ENCODE data around the gene MPL.
A peak's percentile ranks its signal among the peaks of the same experiment; 100 is the strongest.

The MPL gene

GRCh38 chr1:43352881-43353280, 15.3 kb downstream of the MPL start:
- H3K36me3 Mint-ChIP-seq: peaks cover 3% of the 10 kb centered on the region
- H3K4me3 Mint-ChIP-seq: no peak overlapping the region
- no peaks in the 10 kb centered on the region for H3K27me3 Mint-ChIP-seq
- no peak overlapping the region for H3K27ac Mint-ChIP-seq
- H3K4me1 Mint-ChIP-seq: peaks cover 15% of the 10 kb centered on the region
- H3K9me3 Mint-ChIP-seq: no peaks in the 10 kb centered on the region

DNA sequence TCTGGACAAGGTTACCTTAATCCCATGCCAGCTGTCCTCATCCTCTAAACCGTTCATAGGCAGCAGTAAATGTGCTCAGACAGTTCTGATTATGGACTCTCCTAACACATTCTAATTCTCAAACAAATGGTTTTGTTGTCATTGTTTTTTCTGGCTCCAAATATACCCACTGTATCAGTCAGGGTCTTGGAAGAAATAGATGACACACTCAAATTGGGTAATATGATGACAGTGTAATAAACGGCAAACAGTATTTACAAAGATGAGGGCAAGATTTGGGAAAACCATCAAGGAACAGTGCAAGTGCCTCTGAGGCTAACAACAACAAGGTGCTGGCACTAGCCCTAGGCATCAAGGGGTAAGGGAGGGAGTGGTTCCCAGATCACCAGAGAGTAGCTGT, 16.9 kb downstream of the MPL start:
- Mint-ChIP-seq H3K4me1 (peaks cover 21% of the 10 kb centered on the region), H3K9me3 (no peaks in the 10 kb centered on the region), H3K4me3 (no peak overlapping the region), H3K27ac (no peak overlapping the region), H3K27me3 (no peaks in the 10 kb centered on the region), H3K36me3 (peaks cover 3% of the 10 kb centered on the region)

DNA sequence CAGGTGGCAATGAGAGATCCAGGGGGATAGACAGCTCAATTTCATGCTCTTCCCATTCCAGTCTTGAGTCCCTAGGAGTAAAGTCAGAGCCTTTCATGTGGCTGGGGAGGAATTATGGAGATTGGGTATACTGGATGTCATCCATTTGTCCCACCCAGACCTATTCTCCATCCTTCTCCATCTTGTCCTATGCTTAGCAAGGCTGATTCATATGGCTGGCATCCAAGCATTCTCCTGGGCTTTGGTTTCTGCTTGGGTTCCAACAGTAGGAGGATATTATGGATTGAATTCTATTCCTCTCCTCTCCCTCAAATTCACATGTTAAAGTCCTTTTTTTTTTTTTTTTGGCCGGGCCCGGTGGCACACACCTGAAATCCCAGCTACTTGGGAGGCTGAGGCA, 17.3 kb downstream of the MPL start:
- Mint-ChIP-seq H3K4me1 (peaks cover 21% of the 10 kb centered on the region), H3K27ac (no peak overlapping the region), H3K27me3 (no peaks in the 10 kb centered on the region), H3K4me3 (no peak overlapping the region), H3K9me3 (no peaks in the 10 kb centered on the region), H3K36me3 (peaks cover 3% of the 10 kb centered on the region)

- peaks cover 20% of the 10 kb centered on the region for H3K4me1 Mint-ChIP-seq
- H3K36me3 Mint-ChIP-seq: peaks cover 2% of the 10 kb centered on the region
- no peaks in the 10 kb centered on the region for H3K9me3 Mint-ChIP-seq
- no peak overlapping the region for H3K27ac Mint-ChIP-seq
- no peaks in the 10 kb centered on the region for H3K27me3 Mint-ChIP-seq
- H3K4me3 Mint-ChIP-seq: no peak overlapping the region
These were observed 19.6 kb downstream of the MPL start for GRCh38 chr1:43357251-43357650.

DNA sequence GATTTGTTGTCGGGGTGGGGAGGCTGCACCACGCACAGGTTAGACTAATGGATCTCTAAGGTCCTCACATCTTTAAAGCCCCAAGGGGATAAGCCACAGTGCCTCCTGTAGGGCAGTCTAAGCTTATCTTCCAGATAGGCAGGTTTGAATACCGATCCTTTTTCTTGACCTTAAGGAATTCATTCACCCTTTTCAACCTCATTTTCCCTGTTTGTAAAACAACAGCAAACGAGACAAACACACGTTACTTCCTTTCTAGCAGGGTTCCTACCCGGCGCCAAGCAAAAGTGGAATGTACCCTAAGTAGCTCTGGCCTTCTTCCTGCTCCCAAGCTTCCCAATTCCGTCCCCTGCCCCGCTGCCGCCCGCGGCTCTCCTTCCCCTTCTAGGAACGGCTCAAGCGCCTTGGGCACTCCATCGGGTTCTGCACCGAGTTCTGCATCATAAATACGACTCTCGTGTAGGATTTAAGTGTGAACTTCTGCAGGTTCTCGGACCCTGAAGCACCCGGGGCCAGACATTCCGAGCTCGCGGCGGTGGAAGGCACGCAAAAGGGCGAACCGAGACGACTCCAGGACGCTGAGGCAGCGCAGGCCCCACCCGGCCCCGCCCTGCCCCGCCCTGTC, 20.6 kb downstream of the MPL start:
- no peaks in the 10 kb centered on the region for H3K9me3 Mint-ChIP-seq
- no peaks in the 10 kb centered on the region for H3K27me3 Mint-ChIP-seq
- H3K36me3 Mint-ChIP-seq: peaks cover 2% of the 10 kb centered on the region
- H3K27ac Mint-ChIP-seq: peak overlapping the region; percentile 95
- H3K4me1 Mint-ChIP-seq: peaks cover 15% of the 10 kb centered on the region
- H3K4me3 Mint-ChIP-seq: peak overlapping the region; percentile 91

DNA sequence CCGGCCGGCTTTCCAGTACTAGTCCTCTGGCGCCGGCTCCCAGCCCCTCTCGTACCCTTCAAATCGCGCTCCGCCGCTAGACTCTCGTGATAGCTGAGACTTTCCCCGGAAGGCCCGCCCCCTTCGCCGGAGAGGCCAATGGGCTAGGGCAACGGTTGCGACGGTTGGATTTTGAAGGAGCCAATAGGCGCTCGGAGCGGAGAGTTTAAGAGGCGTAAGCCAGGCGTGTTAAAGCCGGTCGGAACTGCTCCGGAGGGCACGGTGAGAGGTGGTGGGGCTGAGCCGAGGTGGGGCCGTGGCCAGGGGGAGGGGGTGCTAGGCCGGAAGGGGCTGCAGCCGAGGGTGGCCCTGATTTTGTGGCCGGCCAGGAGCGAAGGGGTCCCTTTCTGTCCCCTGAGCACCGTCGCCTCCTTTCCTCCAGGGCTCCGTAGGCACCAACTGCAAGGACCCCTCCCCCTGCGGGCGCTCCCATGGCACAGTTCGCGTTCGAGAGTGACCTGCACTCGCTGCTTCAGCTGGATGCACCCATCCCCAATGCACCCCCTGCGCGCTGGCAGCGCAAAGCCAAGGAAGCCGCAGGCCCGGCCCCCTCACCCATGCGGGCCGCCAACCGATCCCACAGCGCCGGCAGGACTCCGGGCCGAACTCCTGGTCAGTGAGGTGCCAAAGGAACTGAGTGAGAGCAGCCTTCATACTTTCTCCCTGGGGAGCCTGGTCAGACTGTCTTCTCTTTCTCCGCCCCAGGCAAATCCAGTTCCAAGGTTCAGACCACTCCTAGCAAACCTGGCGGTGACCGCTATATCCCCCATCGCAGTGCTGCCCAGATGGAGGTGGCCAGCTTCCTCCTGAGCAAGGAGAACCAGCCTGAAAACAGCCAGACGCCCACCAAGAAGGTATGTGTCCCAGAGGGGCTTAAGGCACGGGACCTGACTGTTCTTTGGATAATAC, 21.4 kb downstream of the MPL start, which contains the start of gene CDC20:
CDC20 (plus strand) TSS at position 236 of the 948 bp plus-strand sequence; CDS start at position 471, 235 bp downstream.
- Mint-ChIP-seq H3K9me3 (no peaks in the 10 kb centered on the region), H3K4me3 (peak within 1 kb of the TSS; percentile 91), H3K27me3 (no peaks in the 10 kb centered on the region), H3K36me3 (peaks cover 2% of the 10 kb centered on the region), H3K4me1 (peaks cover 15% of the 10 kb centered on the region), H3K27ac (peak within 1 kb of the TSS; percentile 95)

- Mint-ChIP-seq H3K27ac (no peak overlapping the region), H3K9me3 (no peaks in the 10 kb centered on the region), H3K4me3 (peak overlapping the region; percentile 91), H3K4me1 (peaks cover 15% of the 10 kb centered on the region), H3K36me3 (peaks cover 3% of the 10 kb centered on the region), H3K27me3 (no peaks in the 10 kb centered on the region)
These were observed 22.1 kb downstream of the MPL start for GRCh38 chr1:43359696-43360095.

DNA sequence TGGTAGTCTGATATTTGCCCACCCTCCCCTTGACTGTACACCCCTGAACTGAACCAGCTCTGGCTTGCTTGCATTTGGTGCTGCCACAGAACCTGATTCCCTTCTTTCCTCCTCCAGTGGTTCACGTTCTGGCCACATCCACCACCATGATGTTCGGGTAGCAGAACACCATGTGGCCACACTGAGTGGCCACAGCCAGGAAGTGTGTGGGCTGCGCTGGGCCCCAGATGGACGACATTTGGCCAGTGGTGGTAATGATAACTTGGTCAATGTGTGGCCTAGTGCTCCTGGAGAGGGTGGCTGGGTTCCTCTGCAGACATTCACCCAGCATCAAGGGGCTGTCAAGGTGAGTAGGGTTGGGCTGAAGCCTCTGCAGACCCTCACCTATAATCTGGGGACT, 23.0 kb downstream of the MPL start:
- Mint-ChIP-seq H3K4me3 (no peak overlapping the region), H3K27ac (no peak overlapping the region), H3K4me1 (peaks cover 23% of the 10 kb centered on the region), H3K36me3 (peaks cover 3% of the 10 kb centered on the region), H3K27me3 (no peaks in the 10 kb centered on the region), H3K9me3 (no peaks in the 10 kb centered on the region)

GRCh38 chr1:43363283-43363934, 25.8 kb downstream of the MPL start:
- Mint-ChIP-seq H3K4me3 (no peak overlapping the region), H3K4me1 (peaks cover 24% of the 10 kb centered on the region), H3K27me3 (no peaks in the 10 kb centered on the region), H3K27ac (no peak overlapping the region), H3K9me3 (no peaks in the 10 kb centered on the region), H3K36me3 (peaks cover 3% of the 10 kb centered on the region)

GRCh38 chr1:43363935-43364525, 26.4 kb downstream of the MPL start:
- H3K4me1 Mint-ChIP-seq: peaks cover 30% of the 10 kb centered on the region
- no peaks in the 10 kb centered on the region for H3K27me3 Mint-ChIP-seq
- no peak overlapping the region for H3K4me3 Mint-ChIP-seq
- no peaks in the 10 kb centered on the region for H3K9me3 Mint-ChIP-seq
- H3K27ac Mint-ChIP-seq: peak overlapping the region; percentile 42
- H3K36me3 Mint-ChIP-seq: peaks cover 3% of the 10 kb centered on the region

GRCh38 chr1:43365678-43366077, 28.1 kb downstream of the MPL start:
- peaks cover 3% of the 10 kb centered on the region for H3K36me3 Mint-ChIP-seq
- H3K4me3 Mint-ChIP-seq: peak overlapping the region; percentile 90
- no peaks in the 10 kb centered on the region for H3K9me3 Mint-ChIP-seq
- H3K4me1 Mint-ChIP-seq: peaks cover 27% of the 10 kb centered on the region
- peak overlapping the region; percentile 69 for H3K27ac Mint-ChIP-seq
- no peaks in the 10 kb centered on the region for H3K27me3 Mint-ChIP-seq

GRCh38 chr1:43366179-43366578, 28.6 kb downstream of the MPL start:
- no peaks in the 10 kb centered on the region for H3K27me3 Mint-ChIP-seq
- H3K9me3 Mint-ChIP-seq: no peaks in the 10 kb centered on the region
- H3K36me3 Mint-ChIP-seq: peaks cover 3% of the 10 kb centered on the region
- H3K4me3 Mint-ChIP-seq: peak overlapping the region; percentile 90
- H3K4me1 Mint-ChIP-seq: peaks cover 32% of the 10 kb centered on the region
- peak overlapping the region; percentile 69 for H3K27ac Mint-ChIP-seq

GRCh38 chr1:43366601-43367025, 29.0 kb downstream of the MPL start:
- Mint-ChIP-seq H3K27ac (peak overlapping the region; percentile 96), H3K4me1 (peaks cover 36% of the 10 kb centered on the region), H3K27me3 (no peaks in the 10 kb centered on the region), H3K9me3 (no peaks in the 10 kb centered on the region), H3K36me3 (peaks cover 3% of the 10 kb centered on the region), H3K4me3 (peak overlapping the region; percentile 90)

DNA sequence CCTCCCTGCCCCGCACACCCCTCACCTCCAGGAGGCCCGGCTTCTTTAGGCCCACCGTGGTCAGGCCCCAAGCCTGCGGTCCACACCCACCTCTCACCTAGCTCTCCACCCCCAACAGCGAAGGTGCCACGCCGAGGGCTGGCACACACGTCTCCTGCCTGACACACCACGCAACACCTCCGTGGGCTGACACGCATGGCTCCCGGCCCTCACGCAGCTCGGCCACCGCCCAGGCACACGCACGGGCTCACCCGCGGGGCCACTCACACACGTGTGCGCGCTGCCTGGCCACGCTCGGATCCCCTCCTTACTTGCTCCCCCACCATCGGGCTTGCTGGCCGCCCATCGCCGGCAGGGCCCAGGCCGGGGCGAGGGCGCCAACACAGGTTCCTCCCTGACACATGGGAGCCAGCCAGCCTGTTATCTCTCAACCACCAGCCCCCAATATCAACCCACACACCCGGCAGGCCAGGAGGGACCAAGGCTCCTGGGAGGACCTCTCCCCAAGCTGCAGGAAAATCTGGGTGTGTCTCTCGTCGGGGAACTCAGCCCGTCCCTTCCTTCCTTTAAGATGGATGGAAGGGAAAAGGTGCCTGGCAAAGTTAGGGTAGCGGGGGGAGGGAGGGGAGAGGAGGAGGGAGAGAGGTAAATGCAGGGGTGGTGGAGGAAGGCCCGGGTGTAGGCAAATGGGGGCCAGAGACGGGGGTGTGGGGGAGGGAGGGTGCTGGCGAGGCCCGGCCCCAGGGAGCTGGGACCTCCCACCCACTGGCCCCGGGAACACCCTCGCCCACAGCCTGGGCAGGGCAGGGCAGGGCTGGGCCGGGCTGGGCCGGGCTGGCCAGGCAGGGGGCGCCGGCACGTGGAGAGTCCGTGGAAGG, 29.6 kb downstream of the MPL start:
- Mint-ChIP-seq H3K4me1 (peaks cover 36% of the 10 kb centered on the region), H3K4me3 (peak overlapping the region; percentile 90), H3K9me3 (no peaks in the 10 kb centered on the region), H3K27me3 (no peaks in the 10 kb centered on the region), H3K27ac (peak overlapping the region; percentile 96), H3K36me3 (peaks cover 3% of the 10 kb centered on the region)
